Measurements from ENCODE around the gene ZNF511. TPM values are rescaled to one million over a fixed set of nuclear protein-coding genes. Genes with fewer than 3 reads are reported as not detected.
A peak's percentile ranks its signal among the peaks of the same experiment; 100 is the strongest.

Gene ZNF511
- total and polyA plus RNA-seq, 9 of the 15 experiments (the other 6 are each of a cell fraction or from before 2014, with no cell fraction given), result 0.61 to 69.3 (median 40.1) TPM

GRCh38 chr10:133357285-133358161 is 48.8 kb downstream of the ZNF511 start, which contains the start of gene FUOM (continued):
- TF ChIP-seq, protein P1, sequence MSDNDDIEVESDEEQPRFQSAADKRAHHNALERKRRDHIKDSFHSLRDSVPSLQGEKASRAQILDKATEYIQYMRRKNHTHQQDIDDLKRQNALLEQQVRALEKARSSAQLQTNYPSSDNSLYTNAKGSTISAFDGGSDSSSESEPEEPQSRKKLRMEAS (CRISPR knock-in tag; IDR thresholded peaks at IDR 0.05), result peak; percentile 68
- TF ChIP-seq GTF2F1 (IDR thresholded peaks at IDR 0.05; ENCODE audit: low read depth, low read length), result no peak
- no peak for TF ChIP-seq TSHZ1 (CRISPR knock-in tag; IDR thresholded peaks at IDR 0.05)
- TF ChIP-seq SMARCA5 (IDR thresholded peaks at IDR 0.05), result no peak
- TF ChIP-seq KAT7 (CRISPR knock-in tag; IDR thresholded peaks at IDR 0.05; ENCODE audit: borderline replicate concordance), result 0 out of 2 replicates have a peak, but pooled peaks have one; percentile 60
- no peak for TF ChIP-seq CBFA2T2 (conservative IDR thresholded peaks at IDR 0.05)
- no peak for TF ChIP-seq DNMT1 (IDR thresholded peaks at IDR 0.05)
- TF ChIP-seq, protein P2, sequence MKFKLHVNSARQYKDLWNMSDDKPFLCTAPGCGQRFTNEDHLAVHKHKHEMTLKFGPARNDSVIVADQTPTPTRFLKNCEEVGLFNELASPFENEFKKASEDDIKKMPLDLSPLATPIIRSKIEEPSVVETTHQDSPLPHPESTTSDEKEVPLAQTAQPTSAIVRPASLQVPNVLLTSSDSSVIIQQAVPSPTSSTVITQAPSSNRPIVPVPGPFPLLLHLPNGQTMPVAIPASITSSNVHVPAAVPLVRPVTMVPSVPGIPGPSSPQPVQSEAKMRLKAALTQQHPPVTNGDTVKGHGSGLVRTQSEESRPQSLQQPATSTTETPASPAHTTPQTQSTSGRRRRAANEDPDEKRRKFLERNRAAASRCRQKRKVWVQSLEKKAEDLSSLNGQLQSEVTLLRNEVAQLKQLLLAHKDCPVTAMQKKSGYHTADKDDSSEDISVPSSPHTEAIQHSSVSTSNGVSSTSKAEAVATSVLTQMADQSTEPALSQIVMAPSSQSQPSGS (CRISPR knock-in tag; IDR thresholded peaks at IDR 0.05), result no peak
- TF ChIP-seq RBM34 (IDR thresholded peaks at IDR 0.05; ENCODE audit: borderline replicate concordance, insufficient read depth, low read length), result no peak
- TF ChIP-seq SREBF2 (CRISPR knock-in tag; IDR thresholded peaks at IDR 0.05), result no peak
- TF ChIP-seq PBX2 (CRISPR knock-in tag; IDR thresholded peaks at IDR 0.05; ENCODE audit: low read depth), result no peak
- no peak for TF ChIP-seq PBX2 (tag; conservative IDR thresholded peaks at IDR 0.05; ENCODE audit: low read depth)
- TF ChIP-seq ZNF584 (CRISPR knock-in tag; IDR thresholded peaks at IDR 0.05; ENCODE audit: low read depth), result no peak
- TF ChIP-seq CREB1 (IDR thresholded peaks at IDR 0.05), result no peak
- TF ChIP-seq CREB1 (CRISPR knock-in tag; IDR thresholded peaks at IDR 0.05), result 0 out of 2 replicates have a peak, but pooled peaks have one; percentile 28
- no peak for TF ChIP-seq CHD2 (IDR thresholded peaks at IDR 0.05; ENCODE audit: low read depth, low read length)
- no peak for TF ChIP-seq SOX6 (IDR thresholded peaks at IDR 0.05)
- no peak for TF ChIP-seq ARID3A (IDR thresholded peaks at IDR 0.05; ENCODE audit: borderline replicate concordance, low read depth, low read length)

Data from K562 (cell line).